Neural progenitor cell (in vitro differentiated cells): Measurements from ENCODE around the gene CYB5D1. TPM values are rescaled to one million over a fixed set of nuclear protein-coding genes. Genes with fewer than 3 reads are reported as not detected.
A peak's percentile ranks its signal among the peaks of the same experiment; 100 is the strongest.

Source experiments
- DNase-seq: peaks from one replicate; pipeline ENCODE4 v3.0.0-alpha.2; 2016; ENCODE audit warnings: low spot score
- H2AFZ ChIP-seq: fragments of 200-600 bp; sonication (generic); replicated peaks from 2 replicates; pipeline ENCODE4 v1.6.1; 2016; ENCODE audit warnings: antibody characterized with exemption
- H3F3A ChIP-seq: fragments of 200-600 bp; sonication (generic); 2 replicates; pipeline ENCODE4 v1.6.1; 2016; ENCODE audit warnings: antibody characterized with exemption, low read depth
- H3K27ac ChIP-seq: fragments of 200-600 bp; sonication (generic); 2 replicates; pipeline ENCODE4 v1.5.1; 2016; ENCODE audit warnings: mild to moderate bottlenecking
- H3K27me3 ChIP-seq: fragments of 200-600 bp; sonication (generic); 2 replicates; pipeline ENCODE4 v1.6.1; 2016; ENCODE audit warnings: mild to moderate bottlenecking, moderate library complexity
- H3K36me3 ChIP-seq: fragments of 200-600 bp; sonication (generic); 2 replicates; pipeline ENCODE4 v1.5.1; 2016
- H3K4me1 ChIP-seq: fragments of 200-600 bp; sonication (generic); 2 replicates; pipeline ENCODE4 v1.6.1; 2016; ENCODE audit warnings: mixed run types
- H3K4me2 ChIP-seq: fragments of 200-600 bp; sonication (generic); 2 replicates; pipeline ENCODE4 v1.6.1; 2016
- H3K4me3 ChIP-seq: fragments of 200-600 bp; sonication (generic); 2 replicates; pipeline ENCODE4 v1.5.1; 2016
- H3K79me2 ChIP-seq: fragments of 200-600 bp; sonication (generic); 2 replicates; pipeline ENCODE4 v1.6.1; 2016; ENCODE audit warnings: low read depth
- H3K9ac ChIP-seq: fragments of 200-600 bp; sonication (generic); 2 replicates; pipeline ENCODE4 v1.6.1; 2016
- H3K9me3 ChIP-seq: fragments of 200-600 bp; sonication (generic); 2 replicates; pipeline ENCODE4 v1.5.1; 2016; ENCODE audit warnings: low read depth
- H4K20me1 ChIP-seq: fragments of 200-600 bp; sonication (generic); 2 replicates; pipeline ENCODE4 v1.6.1; 2016; ENCODE audit warnings: low read depth
- H3K27ac Mint-ChIP-seq: 3 replicates; pipeline ENCODE4 v1.8.0; 2021; ENCODE audit warnings: mixed read lengths
- H3K27me3 Mint-ChIP-seq: 2 replicates; pipeline ENCODE4 v1.8.0; 2022; ENCODE audit warnings: low read depth, mild to moderate bottlenecking, inconsistent platforms, moderate library complexity, mixed read lengths; ENCODE audit not compliant: insufficient read depth
- H3K36me3 Mint-ChIP-seq: 3 replicates; pipeline ENCODE4 v1.8.0; 2021; ENCODE audit warnings: mixed read lengths
- H3K4me1 Mint-ChIP-seq: 3 replicates; pipeline ENCODE4 v1.8.0; 2021; ENCODE audit warnings: mixed read lengths
- H3K4me3 Mint-ChIP-seq: 3 replicates; pipeline ENCODE4 v1.8.0; 2021; ENCODE audit warnings: mild to moderate bottlenecking, moderate library complexity, mixed read lengths
- H3K9me3 Mint-ChIP-seq: 3 replicates; pipeline ENCODE4 v1.8.0; 2020; ENCODE audit warnings: mixed read lengths
- CTCF ChIP-seq: fragments of 200-600 bp; sonication (generic); IDR thresholded peaks from 2 replicates; pipeline ENCODE4 v1.5.1; 2017; ENCODE audit warnings: antibody characterized with exemption, mild to moderate bottlenecking
- EZH2 ChIP-seq: fragments of 200-600 bp; sonication (generic); IDR thresholded peaks from 2 replicates; pipeline ENCODE4 v1.6.1; 2017; ENCODE audit warnings: antibody characterized with exemption, mild to moderate bottlenecking, moderate library complexity
- EZH2phosphoT487 ChIP-seq: fragments of 200-600 bp; sonication (generic); IDR thresholded peaks from 2 replicates; pipeline ENCODE4 v1.6.1; 2017; ENCODE audit warnings: antibody characterized with exemption
- total RNA-seq: library from RNA; depleted of rRNA; stranded (reverse); fragments of >200 nt; gene quantifications from 2 replicates; pipeline ENCODE4 v1.2.3, GENCODE V29; 2015; ENCODE audit warnings: low replicate concordance

The CYB5D1 gene
- total RNA-seq, 1 donor from 2014 or later, result 12.9 TPM

DNA sequence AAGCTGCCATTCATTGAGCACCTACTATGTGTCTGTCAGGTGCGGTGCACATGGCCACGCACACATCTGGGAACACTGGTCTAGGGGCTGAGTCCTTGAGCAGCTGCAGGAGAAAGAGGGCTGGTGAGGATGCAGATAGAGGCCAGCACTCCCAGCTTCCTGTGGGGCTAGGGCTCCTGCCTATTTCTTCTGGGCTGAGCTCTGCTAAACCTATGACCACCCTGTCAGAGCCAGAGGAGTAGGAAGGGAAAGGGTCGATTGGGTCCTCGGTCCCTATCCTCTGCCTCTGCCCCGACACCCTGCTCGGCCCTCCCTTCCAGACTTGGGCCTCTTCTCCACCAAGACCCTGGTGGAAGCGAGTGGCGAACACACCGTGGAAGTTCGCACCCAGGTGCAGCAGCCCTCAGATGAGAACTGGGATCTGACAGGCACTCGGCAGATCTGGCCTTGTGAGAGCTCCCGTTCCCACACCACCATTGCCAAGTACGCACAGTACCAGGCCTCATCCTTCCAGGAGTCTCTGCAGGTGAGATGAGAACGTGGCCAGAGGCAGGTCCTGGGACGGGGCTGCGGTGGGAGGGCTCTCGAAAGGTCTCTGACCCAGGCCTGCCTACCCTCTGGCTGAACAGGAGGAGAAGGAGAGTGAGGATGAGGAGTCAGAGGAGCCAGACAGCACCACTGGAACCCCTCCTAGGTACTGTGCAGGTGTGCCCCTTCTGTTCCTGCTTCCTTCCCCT lies 6.9 kb upstream of the CYB5D1 start:
- Histone ChIP-seq H3K4me1 (peaks cover 29% of the 10 kb centered on the region), H3F3A (peaks cover 54% of the 10 kb centered on the region), H2AFZ (no peak overlapping the region), H3K4me3 (no peak overlapping the region), H3K9me3 (no peaks in the 10 kb centered on the region), H4K20me1 (peaks cover 89% of the 10 kb centered on the region), H3K9ac (no peak overlapping the region), H3K79me2 (peaks cover 12% of the 10 kb centered on the region), H3K27me3 (peaks cover 16% of the 10 kb centered on the region), H3K36me3 (peaks cover 9% of the 10 kb centered on the region), H3K27ac (no peak overlapping the region), H3K4me2 (no peak overlapping the region)
- no peak for DNase-seq
- peaks cover 21% of the 10 kb centered on the region for H3K4me1 Mint-ChIP-seq
- no peak for TF ChIP-seq EZH2phosphoT487
- TF ChIP-seq EZH2, result no peak
- no peak for TF ChIP-seq CTCF
- peaks cover 11% of the 10 kb centered on the region for H3K27me3 Mint-ChIP-seq
- H3K36me3 Mint-ChIP-seq, result peaks cover 24% of the 10 kb centered on the region
- H3K9me3 Mint-ChIP-seq, result no peaks in the 10 kb centered on the region
- peak overlapping the region; percentile 48 for H3K4me3 Mint-ChIP-seq
- no peak overlapping the region for H3K27ac Mint-ChIP-seq

GRCh38 chr17:7851438-7852261 lies 6.2 kb upstream of the CYB5D1 start:
- Histone ChIP-seq H3K27ac (no peak overlapping the region), H4K20me1 (peaks cover 89% of the 10 kb centered on the region), H3K9me3 (no peaks in the 10 kb centered on the region), H3F3A (peaks cover 62% of the 10 kb centered on the region), H3K4me2 (peak overlapping the region; percentile 57), H3K4me1 (peaks cover 37% of the 10 kb centered on the region), H2AFZ (no peak overlapping the region), H3K36me3 (peaks cover 9% of the 10 kb centered on the region), H3K79me2 (peaks cover 15% of the 10 kb centered on the region), H3K4me3 (no peak overlapping the region), H3K9ac (no peak overlapping the region), H3K27me3 (peaks cover 16% of the 10 kb centered on the region)
- Mint-ChIP-seq H3K36me3 (peaks cover 22% of the 10 kb centered on the region), H3K4me3 (no peak overlapping the region), H3K9me3 (no peaks in the 10 kb centered on the region), H3K27me3 (peaks cover 11% of the 10 kb centered on the region), H3K4me1 (peaks cover 21% of the 10 kb centered on the region), H3K27ac (no peak overlapping the region)
- TF ChIP-seq EZH2 (no peak), CTCF (peak; percentile 87), EZH2phosphoT487 (no peak)
- DNase-seq, result peak; percentile 98

DNA sequence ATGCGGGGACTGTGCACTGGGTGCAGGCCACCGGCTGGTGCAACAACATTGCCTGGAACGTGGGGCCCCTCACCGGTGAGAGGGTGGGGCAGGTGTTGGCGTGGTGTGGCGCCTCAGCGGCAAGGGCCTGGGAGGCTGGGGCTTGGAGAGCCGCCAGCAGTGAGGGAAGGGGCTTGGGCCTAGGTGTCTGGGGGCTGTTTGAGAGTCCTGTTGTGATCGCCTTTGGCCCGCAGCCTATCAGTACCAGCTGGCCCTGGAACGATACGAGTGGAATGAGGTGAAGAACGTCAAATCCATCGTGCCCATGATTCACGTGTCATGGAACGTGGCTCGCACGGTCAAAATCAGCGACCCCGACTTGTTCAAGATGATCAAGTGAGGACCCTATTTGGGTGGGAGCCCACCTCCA lies 5.5 kb upstream of the CYB5D1 start:
- Histone ChIP-seq H3K4me2 (no peak overlapping the region), H3K4me1 (peaks cover 37% of the 10 kb centered on the region), H4K20me1 (peaks cover 84% of the 10 kb centered on the region), H3K9me3 (no peaks in the 10 kb centered on the region), H3K36me3 (peaks cover 9% of the 10 kb centered on the region), H3K27me3 (peaks cover 16% of the 10 kb centered on the region), H3K27ac (no peak overlapping the region), H3K4me3 (no peak overlapping the region), H2AFZ (no peak overlapping the region), H3F3A (peaks cover 68% of the 10 kb centered on the region), H3K79me2 (peaks cover 15% of the 10 kb centered on the region), H3K9ac (no peak overlapping the region)
- peaks cover 11% of the 10 kb centered on the region for H3K27me3 Mint-ChIP-seq
- peak overlapping the region; percentile 30 for H3K4me3 Mint-ChIP-seq
- peaks cover 21% of the 10 kb centered on the region for H3K4me1 Mint-ChIP-seq
- peaks cover 20% of the 10 kb centered on the region for H3K36me3 Mint-ChIP-seq
- H3K27ac Mint-ChIP-seq, result no peak overlapping the region
- H3K9me3 Mint-ChIP-seq, result no peaks in the 10 kb centered on the region
- DNase-seq, result no peak
- TF ChIP-seq EZH2phosphoT487, result no peak
- TF ChIP-seq CTCF, result no peak
